Measurements from ENCODE around the gene NPLOC4.

Gene NPLOC4

DNA sequence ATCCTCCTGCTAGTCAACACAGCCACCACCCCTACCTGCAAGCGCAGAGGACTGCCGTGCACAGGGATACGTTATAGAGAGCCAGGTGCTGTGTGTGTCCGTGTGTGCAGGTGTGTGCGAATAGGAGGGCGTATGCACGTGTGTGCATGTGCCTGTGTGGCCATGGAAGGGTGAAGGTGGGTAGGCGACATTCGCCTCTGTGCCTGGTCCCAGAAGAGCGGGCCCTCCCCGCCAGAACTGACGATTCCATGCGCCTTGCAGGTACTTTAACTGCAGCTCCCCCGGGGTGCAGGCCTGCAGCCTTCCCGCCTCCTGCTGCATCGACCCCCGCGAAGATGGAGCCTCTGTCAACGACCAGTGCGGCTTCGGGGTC lies 10.7 kb upstream of the NPLOC4 start:
- Histone ChIP-seq H2AFZ (ENCODE audit: low read depth, low read length, severe bottlenecking) (no peak overlapping the region), H3F3A (ENCODE audit: insufficient read depth) (no peaks in the 10 kb centered on the region), H4K20me1 (ENCODE audit: low read depth, low read length) (no peaks in the 10 kb centered on the region), H3K9ac (ENCODE audit: low read length) (no peak overlapping the region), H3K4me2 (ENCODE audit: low read depth, low read length, poor library complexity, severe bottlenecking) (no peak overlapping the region), H3K79me2 (ENCODE audit: insufficient read depth, low read length) (no peaks in the 10 kb centered on the region), H3K9me2 (replicated peaks; ENCODE audit: insufficient read depth, low read length) (no peaks in the 10 kb centered on the region), H3K4me3 (ENCODE audit: insufficient read depth, low read length, poor library complexity, severe bottlenecking) (no peak overlapping the region), H3K9me3 (ENCODE audit: insufficient read depth, low read length) (no peaks in the 10 kb centered on the region), H3K27ac (ENCODE audit: low read depth, low read length) (no peak overlapping the region), H3K36me3 (ENCODE audit: low read length) (no peaks in the 10 kb centered on the region), H3K27me3 (ENCODE audit: low read length) (no peaks in the 10 kb centered on the region)
- TF ChIP-seq, protein P1, sequence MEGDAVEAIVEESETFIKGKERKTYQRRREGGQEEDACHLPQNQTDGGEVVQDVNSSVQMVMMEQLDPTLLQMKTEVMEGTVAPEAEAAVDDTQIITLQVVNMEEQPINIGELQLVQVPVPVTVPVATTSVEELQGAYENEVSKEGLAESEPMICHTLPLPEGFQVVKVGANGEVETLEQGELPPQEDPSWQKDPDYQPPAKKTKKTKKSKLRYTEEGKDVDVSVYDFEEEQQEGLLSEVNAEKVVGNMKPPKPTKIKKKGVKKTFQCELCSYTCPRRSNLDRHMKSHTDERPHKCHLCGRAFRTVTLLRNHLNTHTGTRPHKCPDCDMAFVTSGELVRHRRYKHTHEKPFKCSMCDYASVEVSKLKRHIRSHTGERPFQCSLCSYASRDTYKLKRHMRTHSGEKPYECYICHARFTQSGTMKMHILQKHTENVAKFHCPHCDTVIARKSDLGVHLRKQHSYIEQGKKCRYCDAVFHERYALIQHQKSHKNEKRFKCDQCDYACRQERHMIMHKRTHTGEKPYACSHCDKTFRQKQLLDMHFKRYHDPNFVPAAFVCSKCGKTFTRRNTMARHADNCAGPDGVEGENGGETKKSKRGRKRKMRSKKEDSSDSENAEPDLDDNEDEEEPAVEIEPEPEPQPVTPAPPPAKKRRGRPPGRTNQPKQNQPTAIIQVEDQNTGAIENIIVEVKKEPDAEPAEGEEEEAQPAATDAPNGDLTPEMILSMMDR (IDR thresholded peaks at IDR 0.05; ENCODE audit: insufficient read depth, low read length, poor library complexity, severe bottlenecking), result no peak
- no peak for TF ChIP-seq EZH2phosphoT487 (conservative IDR thresholded peaks at IDR 0.05; ENCODE audit: low read length)

- H3K9ac ChIP-seq (ENCODE audit: low read length), result no peak overlapping the region
- TF ChIP-seq, protein P1 (IDR thresholded peaks at IDR 0.05; ENCODE audit: insufficient read depth, low read length, poor library complexity, severe bottlenecking), result no peak
- no peak for TF ChIP-seq EZH2phosphoT487 (conservative IDR thresholded peaks at IDR 0.05; ENCODE audit: low read length)
Observed at GRCh38 chr17:81646869-81647600, 10.1 kb upstream of the NPLOC4 start.

DNA sequence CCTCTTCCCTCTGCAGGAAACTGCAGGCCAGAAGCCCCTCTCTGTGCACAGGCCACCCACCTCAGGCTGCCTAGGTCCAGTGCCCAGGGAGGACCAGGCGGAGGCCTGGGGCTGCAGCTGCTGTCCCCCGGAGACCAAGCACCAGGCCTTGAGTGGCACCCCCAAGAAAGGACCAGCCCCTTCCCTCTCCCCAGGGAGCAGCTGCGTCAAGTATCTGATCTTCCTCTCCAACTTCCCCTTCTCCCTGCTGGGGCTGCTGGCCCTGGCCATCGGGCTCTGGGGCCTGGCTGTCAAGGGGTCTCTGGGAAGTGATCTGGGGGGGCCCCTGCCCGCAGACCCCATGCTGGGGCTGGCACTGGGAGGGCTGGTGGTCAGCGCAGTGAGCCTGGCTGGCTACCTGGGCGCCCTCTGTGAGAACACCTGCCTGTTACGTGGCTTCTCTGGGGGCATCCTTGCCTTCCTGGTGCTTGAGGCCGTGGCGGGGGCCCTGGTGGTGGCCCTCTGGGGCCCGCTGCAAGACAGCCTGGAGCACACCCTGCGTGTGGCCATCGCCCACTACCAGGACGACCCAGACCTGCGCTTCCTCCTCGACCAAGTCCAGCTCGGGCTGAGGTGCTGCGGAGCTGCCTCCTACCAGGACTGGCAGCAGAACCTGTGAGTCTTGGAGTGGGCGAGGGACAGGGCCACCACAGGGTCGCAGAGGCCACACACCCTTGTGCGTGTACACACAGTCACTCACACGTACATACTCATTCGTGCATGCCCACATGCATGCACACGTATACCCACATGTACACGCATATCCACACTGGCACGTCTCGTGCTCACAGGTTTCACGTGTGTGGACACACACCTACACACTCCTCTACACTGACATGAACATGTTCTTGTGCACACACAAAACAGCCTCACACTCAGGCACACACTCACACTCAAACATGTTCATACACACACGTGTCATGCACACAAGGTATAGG lies 8.4 kb upstream of the NPLOC4 start:
- Histone ChIP-seq H3K79me2 (ENCODE audit: insufficient read depth, low read length) (no peaks in the 10 kb centered on the region), H3K9me2 (replicated peaks; ENCODE audit: insufficient read depth, low read length) (no peaks in the 10 kb centered on the region), H4K20me1 (ENCODE audit: low read depth, low read length) (no peaks in the 10 kb centered on the region), H2AFZ (ENCODE audit: low read depth, low read length, severe bottlenecking) (no peak overlapping the region), H3F3A (ENCODE audit: insufficient read depth) (no peaks in the 10 kb centered on the region), H3K27ac (ENCODE audit: low read depth, low read length) (no peak overlapping the region), H3K27me3 (ENCODE audit: low read length) (no peaks in the 10 kb centered on the region), H3K4me2 (ENCODE audit: low read depth, low read length, poor library complexity, severe bottlenecking) (no peak overlapping the region), H3K4me3 (ENCODE audit: insufficient read depth, low read length, poor library complexity, severe bottlenecking) (no peak overlapping the region), H3K9ac (ENCODE audit: low read length) (no peak overlapping the region), H3K36me3 (ENCODE audit: low read length) (no peaks in the 10 kb centered on the region), H3K9me3 (ENCODE audit: insufficient read depth, low read length) (no peaks in the 10 kb centered on the region)
- TF ChIP-seq EZH2phosphoT487 (conservative IDR thresholded peaks at IDR 0.05; ENCODE audit: low read length), result no peak
- TF ChIP-seq, protein P1 (IDR thresholded peaks at IDR 0.05; ENCODE audit: insufficient read depth, low read length, poor library complexity, severe bottlenecking), result no peak

More at GRCh38 chr17:81646869-81647600, 10.1 kb upstream of the NPLOC4 start:
- no peaks in the 10 kb centered on the region for H4K20me1 ChIP-seq (ENCODE audit: low read depth, low read length)
- H3F3A ChIP-seq (ENCODE audit: insufficient read depth), result no peaks in the 10 kb centered on the region
- no peaks in the 10 kb centered on the region for H3K9me3 ChIP-seq (ENCODE audit: insufficient read depth, low read length)
- no peaks in the 10 kb centered on the region for H3K27me3 ChIP-seq (ENCODE audit: low read length)
- no peak overlapping the region for H3K4me2 ChIP-seq (ENCODE audit: low read depth, low read length, poor library complexity, severe bottlenecking)
- no peak overlapping the region for H3K27ac ChIP-seq (ENCODE audit: low read depth, low read length)
- H3K9me2 ChIP-seq (replicated peaks; ENCODE audit: insufficient read depth, low read length), result no peaks in the 10 kb centered on the region
- H3K79me2 ChIP-seq (ENCODE audit: insufficient read depth, low read length), result no peaks in the 10 kb centered on the region
- H2AFZ ChIP-seq (ENCODE audit: low read depth, low read length, severe bottlenecking), result no peak overlapping the region
- no peak overlapping the region for H3K4me3 ChIP-seq (ENCODE audit: insufficient read depth, low read length, poor library complexity, severe bottlenecking)
- no peaks in the 10 kb centered on the region for H3K36me3 ChIP-seq (ENCODE audit: low read length)
